Stimulated activated CD4-positive, alpha-beta T cell treated with anti-CD3 and anti-CD28 coated beads, Interleukin-2, amount 100 ng/mL, for 4 hours (primary cell): Measurements from ENCODE around the gene GTF2A2.
"Not testable (repeated sequence)": the region's sequence is repeated elsewhere in the genome, so short reads cannot be mapped to it uniquely, and the experiment has no call there.

Experiments used
- DNase-seq: peaks from one replicate; pipeline ENCODE4 v3.0.0-alpha.2; 2020; ENCODE audit warnings: low read depth

The GTF2A2 gene, protein sequence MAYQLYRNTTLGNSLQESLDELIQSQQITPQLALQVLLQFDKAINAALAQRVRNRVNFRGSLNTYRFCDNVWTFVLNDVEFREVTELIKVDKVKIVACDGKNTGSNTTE

DNA sequence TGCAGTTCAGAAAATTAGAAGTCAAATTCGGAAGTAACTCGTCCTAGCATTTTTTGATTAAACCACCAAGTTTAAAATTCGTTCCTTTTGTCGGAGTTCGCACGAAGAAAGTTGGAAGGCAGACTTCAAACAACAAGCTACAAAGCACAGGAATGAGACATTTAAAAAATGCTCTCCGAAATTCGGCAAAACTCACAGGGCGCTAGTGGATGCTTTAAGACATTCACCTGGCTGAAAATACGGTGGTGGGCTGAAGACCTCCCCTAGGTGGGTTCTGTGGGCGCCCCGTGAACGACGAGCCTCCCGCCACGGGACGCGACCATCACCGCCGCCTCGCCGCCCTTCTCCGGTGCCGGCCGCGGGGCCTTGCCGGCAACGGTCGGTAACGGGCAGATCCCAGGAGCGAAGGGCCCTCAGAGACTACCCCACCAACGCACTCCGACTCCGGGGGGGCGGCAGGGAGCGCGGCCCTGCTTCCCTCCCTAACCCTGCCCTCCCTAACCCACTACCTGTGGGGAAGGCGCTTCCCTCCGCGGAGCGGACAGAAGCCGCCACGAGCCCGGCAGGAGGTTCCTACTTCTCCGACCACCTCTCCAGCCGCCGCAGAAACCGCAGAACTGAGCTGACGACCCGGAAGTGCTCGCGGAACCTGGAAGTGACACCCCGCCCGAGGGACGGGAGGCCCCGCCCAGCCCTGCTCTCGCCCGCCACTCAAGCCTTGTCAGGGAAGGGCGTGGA lies at the start of gene GTF2A2:
GTF2A2 (minus strand) TSS at position 619 of the 738 bp plus-strand sequence. CDS start 5,238 bp downstream, outside the sequence.
- peak; percentile 85 for DNase-seq

DNA sequence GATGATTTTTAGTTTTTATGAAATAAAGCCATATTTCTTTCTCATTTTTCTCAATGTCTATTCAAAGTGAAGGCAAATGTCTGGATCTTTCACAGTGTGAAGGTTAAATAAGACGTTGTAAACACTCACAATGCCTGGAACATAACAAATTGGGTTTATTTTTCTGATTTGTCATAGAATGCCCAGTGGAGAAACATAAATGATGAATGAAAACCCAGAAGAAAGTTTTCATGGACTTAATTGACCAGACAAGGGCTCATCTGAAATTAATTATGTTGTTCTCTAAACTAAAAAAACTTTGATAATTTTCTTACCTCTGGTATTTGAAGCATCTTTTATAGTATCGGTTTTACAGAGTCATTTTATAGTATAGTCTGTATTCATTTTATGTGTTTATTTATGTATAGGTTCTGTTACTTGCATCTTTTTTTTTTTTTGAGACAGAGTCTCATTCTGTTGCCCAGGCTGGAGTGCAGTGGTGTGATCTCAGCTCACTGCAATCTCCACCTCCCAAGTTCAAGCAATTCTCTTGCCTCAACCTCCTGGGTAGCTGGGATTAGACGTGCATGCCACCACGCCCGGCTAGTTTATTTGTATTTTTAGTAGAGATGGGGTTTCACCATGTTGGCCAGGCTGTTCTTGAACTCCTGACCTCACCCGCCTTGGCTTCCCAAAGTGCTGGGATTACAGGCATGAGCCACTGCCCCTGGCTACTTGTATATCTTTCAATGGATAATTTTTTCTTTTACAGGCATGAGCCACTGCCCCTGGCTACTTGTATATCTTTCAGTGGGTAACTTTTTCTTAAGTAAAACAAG lies 46.9 kb upstream of the GTF2A2 start:
- no peak for DNase-seq

DNA sequence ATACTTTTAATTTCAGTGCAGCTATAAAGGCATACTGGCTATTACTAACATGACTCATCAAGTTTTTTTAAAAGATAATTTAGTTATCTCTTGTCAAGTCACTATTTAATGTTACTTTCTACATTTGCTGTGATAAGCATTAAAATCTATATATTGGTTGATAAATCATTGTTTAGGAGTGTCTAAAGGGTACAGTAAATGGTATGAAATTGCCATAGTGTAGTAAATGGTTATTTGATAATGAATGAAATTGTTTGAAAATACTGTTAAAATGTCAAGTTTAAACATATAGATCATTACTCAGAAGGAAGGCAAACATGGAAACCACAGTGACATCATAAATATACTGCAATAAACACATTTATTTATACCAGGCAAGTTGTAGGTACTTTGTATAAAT lies 45.0 kb upstream of the GTF2A2 start:
- DNase-seq: no peak

DNA sequence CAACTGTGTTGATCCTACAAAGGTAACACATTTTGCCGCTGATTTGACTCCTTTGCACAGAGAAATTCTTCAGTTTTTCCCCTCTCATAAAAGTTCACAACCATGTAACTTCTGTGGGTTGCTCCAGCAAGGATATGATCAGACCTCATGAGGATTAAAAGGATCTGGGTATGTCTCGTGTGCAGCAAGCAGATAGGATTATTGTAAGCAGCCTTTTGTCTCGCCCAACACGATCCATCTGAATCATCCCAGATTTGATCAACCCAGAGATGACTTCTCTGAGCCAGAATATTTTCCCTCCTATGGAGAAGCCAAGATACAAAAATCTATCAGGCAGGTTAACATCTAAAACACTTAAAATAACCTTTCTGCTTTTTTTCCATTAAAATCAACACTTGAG lies 44.6 kb upstream of the GTF2A2 start:
- no peak for DNase-seq

DNA sequence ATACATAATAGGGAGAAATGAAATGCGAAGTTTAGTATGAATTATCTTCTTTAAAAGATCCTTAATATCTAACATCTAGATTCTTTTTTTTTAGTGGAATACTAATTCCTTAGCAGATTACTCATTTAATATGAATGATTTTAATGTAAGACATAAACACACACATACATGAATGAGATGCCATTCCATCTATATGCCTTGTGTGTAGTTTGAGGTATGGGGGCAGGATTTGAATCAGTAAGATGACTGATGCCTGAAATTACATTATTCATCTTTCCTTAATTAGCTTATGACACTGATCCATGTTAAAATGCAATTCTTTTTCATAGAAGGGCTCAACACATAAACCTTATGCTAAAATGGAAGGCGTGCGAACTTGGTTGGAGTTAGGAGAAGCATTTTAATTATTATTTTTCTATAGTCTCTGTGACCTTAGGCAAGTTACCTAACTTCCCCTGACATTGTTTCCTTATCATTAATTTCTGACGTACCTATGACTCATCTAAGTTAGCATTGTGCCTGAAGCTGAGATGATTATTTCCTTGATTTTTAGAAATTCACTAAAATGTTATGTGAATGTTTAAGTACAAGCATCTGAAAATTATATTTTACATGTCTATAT lies 42.6 kb upstream of the GTF2A2 start:
- DNase-seq: no peak

DNA sequence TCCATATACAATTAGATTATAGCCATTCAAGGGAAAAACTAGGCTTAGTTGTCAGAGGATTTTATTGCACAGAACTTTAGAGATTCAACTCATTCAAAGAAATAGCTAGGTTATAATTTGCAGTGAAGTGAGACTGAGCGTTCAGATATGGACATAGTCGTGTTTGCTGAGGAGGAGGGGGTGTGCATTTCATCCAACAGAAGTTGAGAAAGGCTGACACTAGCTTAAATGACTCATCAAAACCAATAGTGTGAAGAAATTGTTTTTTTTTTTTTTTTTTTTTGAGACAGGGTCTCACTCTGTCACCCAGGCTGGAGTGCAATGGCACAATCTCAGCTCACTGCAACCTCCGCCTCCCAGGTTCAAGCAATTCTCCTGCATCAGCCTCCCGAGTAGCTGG lies 40.8 kb upstream of the GTF2A2 start:
- not testable (repeated sequence) for DNase-seq

DNA sequence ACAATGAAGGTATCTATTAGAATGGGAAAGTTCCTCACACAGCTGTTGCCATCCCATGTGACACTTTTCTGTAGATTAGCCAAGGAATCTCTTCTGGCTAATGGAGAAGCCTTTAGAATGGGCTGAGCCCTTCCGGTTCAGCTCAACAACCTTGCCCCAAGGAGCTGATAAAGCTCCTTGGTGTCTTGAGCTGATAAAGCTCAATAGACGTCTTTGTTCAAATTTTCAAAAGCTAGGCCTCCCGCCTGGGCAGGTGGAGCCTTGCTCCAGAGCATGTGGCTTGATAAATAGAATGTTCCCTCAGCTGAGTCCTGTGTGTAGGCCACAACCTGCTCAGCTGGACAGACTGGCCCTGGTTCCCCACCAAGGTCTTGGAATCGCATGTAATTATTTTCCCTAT lies 39.0 kb upstream of the GTF2A2 start:
- DNase-seq: no peak

DNA sequence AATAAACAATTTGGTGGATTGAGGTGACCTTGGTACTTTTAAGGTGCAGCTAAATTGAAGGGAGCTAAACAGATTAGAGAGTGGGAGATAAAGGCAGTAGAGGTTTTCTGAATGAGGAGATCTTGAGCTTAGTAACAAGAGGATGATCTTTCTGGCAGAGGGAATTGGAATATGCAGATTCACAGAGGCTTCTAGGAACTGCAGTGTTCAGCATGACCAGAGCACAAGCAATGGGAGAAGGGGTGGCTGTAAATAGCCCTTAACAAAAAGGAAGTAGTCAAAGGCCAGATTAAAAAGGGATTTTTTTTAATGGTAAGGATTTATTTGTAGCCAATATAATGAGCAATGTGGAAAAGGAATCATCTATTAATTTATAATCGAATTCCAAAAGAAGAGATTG lies 37.5 kb upstream of the GTF2A2 start:
- DNase-seq: no peak

DNA sequence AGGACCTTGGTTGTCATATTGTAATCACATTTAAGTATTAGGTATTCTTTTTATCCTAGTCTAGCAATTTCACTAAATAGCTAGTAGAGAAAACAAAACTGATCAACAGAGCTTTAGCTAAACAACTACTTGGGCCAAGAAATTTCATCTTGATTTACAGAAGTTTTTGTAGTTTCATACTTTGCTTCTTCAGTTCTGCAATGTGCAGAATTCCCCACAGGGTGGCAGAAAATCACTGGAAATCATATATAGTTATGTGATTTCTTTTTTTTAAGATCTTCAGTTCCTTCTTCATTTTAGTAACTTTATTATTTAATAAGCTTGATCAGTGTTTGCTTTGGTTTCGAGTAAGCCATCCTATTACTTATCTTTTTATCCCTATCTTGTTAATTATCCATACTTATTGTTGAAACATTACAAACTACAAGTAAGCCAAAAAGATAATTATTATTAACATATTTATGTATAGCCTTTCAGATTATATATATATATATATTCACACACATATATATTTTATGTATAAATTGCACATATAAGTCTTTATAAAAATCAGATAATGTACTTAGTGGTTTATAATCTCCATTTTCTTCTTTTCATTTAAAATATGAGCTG lies 34.0 kb upstream of the GTF2A2 start:
- peak; percentile 28 for DNase-seq

DNA sequence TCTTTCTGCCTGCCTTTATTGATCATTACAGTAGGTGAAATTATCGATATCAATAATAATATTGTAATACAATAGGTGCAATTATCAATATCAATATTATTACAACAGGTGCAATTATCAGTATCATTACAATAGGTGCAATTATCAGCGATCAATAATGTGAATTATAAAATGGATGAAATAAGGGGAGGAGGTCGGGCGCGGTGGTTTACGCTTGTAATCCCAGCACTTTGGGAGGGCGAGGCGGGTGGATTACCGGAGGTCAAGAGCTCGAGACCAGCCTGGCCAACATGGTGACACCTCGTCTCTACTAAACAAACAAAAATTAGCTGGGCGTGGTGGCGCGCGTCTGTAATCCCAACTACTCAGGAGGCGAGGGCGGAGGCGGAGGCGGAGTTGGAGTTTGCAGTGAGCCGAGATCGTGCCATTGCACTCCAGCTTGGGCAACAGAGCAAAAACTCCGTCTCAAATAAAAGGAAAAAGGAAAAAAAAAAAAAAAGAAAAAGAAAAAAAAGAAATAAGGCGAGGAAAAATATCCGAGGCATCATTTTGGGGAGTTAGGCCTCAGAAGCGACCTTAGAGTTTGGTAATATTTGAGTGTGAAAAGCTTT lies 32.4 kb upstream of the GTF2A2 start:
- peak; percentile 49 for DNase-seq

DNA sequence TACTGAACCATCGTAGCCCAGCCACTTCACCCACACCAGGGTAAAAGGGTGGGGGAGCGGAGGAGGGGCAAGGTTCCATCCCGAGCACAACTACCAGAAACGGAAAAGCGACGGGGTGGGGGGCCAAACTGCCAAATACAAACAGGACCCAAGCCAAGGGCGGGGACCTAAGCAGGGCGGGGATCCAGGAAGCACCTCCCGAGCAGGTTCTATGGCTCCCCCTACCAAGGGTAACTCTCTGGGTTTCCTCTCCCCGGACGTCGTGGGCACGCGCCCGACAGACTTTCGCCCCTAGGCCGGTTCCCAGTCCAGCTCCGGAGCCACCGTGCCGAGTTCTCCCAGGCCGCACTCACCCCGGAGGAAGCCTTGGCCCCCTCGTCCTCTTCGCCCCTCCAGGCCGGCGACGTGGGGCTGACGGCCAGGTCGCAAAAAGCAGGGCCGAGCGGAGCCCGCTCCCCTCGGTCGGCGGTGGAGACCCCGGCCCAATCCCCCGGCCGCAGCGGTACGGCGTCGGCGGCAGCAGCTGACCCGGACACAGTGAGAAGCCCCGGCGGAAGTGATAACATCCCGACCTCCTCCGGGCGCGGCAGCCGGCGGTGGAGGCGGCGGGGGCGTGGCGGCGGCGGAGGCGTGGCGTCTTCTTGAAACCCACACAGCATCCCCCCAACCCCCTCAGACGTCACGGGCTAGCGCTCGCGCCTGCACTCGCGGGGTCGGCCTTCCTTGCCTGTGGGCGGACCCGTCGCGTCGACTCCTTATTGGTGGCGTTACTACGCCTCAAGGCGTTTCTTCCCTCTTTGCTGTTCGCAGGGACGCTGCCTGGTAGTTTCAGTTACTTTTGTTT lies 31.7 kb upstream of the GTF2A2 start, which contains the start of gene BNIP2:
BNIP2 (minus strand) TSS at position 539 of the 844 bp plus-strand sequence. CDS start 6,863 bp downstream, outside the sequence.
- DNase-seq: peak; percentile 99

DNA sequence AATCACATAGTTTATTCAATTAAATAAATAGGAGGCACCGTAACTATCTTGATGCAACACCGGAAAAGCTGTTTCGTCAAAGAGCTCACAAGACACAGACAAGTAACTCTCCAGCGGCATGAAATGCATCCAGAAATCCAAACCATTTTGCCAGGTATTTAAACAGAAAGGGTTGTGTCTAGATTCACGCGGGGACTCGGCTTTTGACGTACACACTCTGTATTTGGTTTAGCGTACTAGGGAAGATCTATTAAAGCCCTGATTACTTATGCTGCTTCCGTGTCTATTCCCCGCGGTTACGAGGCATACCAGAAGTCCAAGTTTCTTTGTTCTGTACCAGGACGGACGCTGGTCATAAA lies 31.1 kb upstream of the GTF2A2 start:
- no peak for DNase-seq

DNA sequence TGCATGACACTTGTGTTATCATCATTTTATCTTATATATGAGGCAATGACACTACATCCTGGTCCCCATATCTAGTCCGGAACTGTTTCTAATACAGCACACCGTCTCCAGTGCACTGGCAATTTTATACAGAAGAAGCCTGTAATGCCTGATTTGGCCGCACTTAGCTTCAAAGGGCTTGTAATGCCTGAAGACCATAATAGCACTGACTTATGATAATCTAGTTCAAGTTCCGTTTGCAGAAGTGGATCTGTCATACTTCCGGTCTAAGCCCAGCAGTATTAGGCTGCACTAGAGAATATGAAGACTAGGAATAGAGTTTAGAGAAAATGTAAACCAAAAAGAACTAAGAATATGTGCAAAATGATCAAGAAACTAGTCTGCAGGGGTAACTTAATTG lies 30.5 kb upstream of the GTF2A2 start:
- DNase-seq: no peak

DNA sequence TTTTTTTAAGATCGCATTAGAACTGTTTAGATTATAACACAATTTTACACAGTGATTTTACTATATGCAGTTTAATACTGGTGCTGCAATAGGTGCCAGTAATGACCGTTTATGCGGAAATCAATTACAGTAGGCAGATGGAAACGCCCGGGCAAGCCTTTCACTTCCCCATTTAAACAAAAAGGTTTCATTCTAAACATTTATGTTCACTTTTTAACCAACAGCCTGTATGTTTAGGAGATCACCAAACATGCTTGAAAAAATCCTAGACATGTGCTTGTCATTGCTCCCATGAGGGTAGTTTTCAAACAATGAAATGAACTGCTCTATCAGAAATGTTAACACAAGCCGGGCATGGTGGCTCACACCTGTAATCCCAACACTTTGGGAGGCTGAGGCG lies 29.1 kb upstream of the GTF2A2 start:
- no peak for DNase-seq

DNA sequence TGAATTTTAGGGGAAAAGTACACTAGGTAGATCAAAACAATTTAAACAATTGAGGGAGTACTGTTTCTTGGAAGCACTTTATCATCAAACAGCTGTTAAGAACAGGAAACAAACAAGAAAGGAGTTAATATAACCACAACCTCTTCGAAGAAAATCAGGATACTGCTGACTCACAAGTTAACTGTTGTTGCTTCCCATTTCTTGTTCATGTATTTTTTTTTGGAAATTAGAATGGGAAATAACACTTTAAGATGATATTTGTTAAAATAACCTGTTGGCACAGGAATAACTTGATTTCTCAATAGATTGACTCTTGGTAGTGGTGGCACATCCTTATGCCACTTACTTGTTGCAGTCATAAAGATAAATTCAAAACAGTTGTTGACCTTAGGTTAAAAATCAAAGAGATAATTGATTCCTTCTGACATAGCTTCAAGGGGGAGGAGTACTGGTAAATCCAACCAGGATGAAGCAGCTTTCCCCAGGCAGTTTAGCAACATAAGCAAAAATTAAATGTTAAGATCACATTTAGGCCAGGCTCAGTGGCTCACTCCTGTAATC lies 28.5 kb upstream of the GTF2A2 start:
- no peak for DNase-seq

DNA sequence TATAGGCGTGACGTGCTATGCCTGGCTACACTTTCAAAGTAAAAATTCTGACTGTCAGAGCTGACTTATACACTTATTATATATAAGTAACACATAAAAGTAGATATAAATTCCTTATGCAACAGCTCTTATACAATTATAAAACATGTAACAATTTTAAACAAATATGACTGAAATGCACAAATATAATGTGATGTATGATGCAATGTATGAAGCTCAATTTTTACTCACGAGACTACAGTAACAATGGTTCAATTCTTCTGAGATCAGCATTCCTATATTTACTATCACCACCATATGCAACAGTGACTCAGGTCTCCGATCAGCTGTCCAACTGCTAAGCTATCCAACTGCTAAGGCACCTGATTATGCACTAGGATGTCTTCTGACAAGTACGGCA lies 23.6 kb upstream of the GTF2A2 start:
- DNase-seq: no peak

DNA sequence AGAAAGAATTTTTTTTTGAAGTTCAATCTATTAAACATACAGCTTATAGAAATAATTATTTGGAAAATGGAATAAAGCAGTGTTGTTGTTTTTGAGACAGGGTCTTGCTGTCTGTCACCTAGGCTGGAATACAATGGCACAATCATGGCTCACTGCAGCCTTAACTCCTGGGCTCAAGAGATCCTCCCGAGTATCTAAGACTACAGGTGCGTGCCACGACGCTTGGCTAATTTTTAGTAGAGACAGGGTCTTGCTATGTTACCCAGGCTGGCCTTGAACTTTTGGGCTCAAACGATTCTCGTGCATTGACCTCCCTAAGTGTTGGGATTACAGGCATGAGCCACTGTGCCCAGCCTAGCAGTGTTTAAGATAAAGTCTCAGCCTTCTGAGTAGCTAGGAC lies 23.0 kb upstream of the GTF2A2 start:
- DNase-seq: no peak

DNA sequence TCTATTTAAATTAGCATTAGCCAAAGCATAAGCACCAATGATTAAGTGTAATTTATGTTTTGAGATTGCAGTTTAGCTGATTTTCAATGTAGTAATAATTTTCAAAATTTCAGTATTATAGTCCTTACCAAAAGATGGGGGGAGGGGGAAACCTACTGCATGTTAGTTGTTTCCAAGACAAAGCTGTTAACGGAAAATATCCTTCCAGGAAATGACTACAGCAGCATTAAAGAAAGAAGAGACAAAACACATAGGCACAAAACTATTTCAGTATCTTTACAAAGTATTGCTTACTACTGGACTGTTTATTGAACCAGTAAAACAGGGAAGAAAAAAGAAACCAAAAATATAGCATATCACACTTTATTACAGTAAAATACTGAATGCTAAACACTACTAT lies 21.3 kb upstream of the GTF2A2 start:
- DNase-seq: no peak

DNA sequence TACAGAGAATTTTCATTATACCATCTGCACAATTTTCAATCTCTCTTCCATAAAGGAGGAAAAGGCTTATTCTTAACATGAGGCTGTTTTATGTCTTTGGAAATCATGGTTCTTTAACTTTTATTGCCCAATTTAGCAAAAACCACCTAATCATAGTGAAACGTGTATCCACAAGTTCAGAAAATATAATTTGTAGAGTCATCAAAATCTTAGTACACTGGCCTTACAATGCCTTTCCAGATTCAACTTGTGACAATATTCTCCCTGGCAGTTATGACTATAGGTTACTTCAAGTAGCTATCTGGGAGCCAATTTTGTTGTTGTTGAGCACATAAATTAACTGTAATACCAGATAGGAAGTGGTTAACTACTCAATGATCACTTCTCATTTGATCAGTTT lies 20.9 kb upstream of the GTF2A2 start:
- no peak for DNase-seq

DNA sequence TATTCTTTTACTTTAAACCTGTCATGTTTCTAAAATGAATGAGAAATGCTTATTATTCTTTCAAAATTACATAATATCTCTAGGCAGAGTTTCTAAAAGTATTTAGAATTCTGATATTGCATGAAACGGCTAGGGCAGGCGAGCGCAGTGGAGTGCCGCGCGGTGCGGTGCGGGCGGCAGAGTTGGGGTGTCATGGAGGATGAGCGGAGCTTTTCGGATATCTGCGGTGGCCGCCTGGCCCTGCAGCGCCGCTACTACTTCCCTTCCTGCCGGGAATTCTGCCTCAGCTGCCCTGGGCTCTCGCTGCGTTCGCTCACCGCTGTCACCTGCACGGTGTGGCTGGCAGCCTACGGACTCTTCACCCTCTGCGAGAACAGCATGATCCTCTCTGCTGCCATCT lies 19.2 kb upstream of the GTF2A2 start:
- DNase-seq: no peak
